Measurements from ENCODE around the gene SLC25A39.

The SLC25A39 gene

DNA sequence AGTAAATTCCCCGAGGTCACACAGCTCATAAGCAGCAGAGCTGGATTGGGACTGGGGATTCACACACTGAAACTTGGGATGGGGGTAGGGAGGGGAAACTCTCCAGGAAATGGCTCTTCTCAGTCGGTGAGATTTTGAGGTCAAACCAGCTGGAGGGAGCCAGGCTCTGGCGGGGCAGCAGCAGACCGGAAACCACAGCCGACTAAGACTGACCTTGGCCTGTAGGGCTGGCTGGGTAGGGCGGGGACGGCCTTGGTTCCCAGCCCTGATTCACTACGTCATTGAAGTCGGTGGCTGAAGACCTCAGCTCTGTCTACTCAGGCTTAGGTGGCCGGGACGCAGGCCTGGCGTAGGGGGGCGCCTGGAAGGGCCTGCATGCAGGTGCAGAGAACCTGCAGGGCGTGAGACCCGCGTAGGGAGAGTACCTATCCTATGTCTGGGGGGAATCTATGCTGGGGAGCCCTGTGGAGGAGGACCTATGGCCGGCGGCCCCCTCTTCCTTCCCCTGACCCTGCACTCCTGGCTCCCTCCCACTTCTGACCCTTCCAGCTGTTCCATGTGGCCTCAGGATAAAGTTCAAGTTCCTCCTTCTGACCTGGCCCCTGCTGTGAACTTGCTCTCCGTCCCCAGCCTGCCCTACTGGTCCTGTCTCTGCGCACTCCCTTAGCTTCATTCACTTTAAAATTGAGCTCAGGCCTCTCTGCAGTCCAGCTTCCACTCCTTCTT, 44.8 kb downstream of the SLC25A39 start:
- H3K79me2 ChIP-seq (ENCODE audit: insufficient read depth, low read length): no peaks in the 10 kb centered on the region
- peaks cover 8% of the 10 kb centered on the region for H3K4me1 ChIP-seq (ENCODE audit: insufficient read depth, low read length, poor library complexity, severe bottlenecking)
- no peaks in the 10 kb centered on the region for H3K36me3 ChIP-seq (ENCODE audit: insufficient read depth, low read length)
- H3K27me3 ChIP-seq (ENCODE audit: insufficient read depth, low read length, poor library complexity, severe bottlenecking): no peaks in the 10 kb centered on the region
- no peaks in the 10 kb centered on the region for H4K20me1 ChIP-seq (ENCODE audit: insufficient read depth, low read length, poor library complexity, severe bottlenecking)
- no peaks in the 10 kb centered on the region for H3K9me3 ChIP-seq (ENCODE audit: insufficient read depth, low read depth, low read length)
- no peak for TF ChIP-seq EZH2phosphoT487 (IDR thresholded peaks at IDR 0.05; ENCODE audit: borderline replicate concordance)
- TF ChIP-seq, protein P1, sequence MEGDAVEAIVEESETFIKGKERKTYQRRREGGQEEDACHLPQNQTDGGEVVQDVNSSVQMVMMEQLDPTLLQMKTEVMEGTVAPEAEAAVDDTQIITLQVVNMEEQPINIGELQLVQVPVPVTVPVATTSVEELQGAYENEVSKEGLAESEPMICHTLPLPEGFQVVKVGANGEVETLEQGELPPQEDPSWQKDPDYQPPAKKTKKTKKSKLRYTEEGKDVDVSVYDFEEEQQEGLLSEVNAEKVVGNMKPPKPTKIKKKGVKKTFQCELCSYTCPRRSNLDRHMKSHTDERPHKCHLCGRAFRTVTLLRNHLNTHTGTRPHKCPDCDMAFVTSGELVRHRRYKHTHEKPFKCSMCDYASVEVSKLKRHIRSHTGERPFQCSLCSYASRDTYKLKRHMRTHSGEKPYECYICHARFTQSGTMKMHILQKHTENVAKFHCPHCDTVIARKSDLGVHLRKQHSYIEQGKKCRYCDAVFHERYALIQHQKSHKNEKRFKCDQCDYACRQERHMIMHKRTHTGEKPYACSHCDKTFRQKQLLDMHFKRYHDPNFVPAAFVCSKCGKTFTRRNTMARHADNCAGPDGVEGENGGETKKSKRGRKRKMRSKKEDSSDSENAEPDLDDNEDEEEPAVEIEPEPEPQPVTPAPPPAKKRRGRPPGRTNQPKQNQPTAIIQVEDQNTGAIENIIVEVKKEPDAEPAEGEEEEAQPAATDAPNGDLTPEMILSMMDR (conservative IDR thresholded peaks at IDR 0.05; ENCODE audit: low read length): no peak
- H3K9ac ChIP-seq (ENCODE audit: low read depth, low read length, poor library complexity, severe bottlenecking): no peak overlapping the region
- no peaks in the 10 kb centered on the region for H3F3A ChIP-seq (ENCODE audit: low read depth)
- peak overlapping the region; percentile 12 for H3K4me3 ChIP-seq (ENCODE audit: low read length, poor library complexity, severe bottlenecking)
- no peak overlapping the region for H2AFZ ChIP-seq (ENCODE audit: low read length)
- H3K9me2 ChIP-seq (replicated peaks; ENCODE audit: low read depth, low read length): no peaks in the 10 kb centered on the region
- peak overlapping the region; percentile 58 for H3K4me2 ChIP-seq (ENCODE audit: low read depth, low read length, poor library complexity, severe bottlenecking)

DNA sequence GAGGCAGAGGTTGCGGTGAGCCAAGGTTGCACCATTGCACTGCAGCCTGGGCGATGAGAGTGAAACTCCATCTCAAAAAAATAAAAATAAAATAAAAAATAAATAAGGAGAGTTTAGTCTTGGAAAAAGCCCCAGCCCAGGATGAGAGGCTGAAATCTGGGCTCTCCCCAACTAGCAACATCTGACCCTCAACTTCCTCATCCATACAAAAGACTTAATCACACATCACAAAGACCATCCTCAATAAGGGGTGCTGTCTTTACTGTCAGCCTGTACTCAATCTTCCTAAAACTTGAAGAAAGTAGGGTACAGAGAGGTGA, 45.3 kb downstream of the SLC25A39 start:
- H2AFZ ChIP-seq (ENCODE audit: low read length): no peak overlapping the region
- H3K4me2 ChIP-seq (ENCODE audit: low read depth, low read length, poor library complexity, severe bottlenecking): peak overlapping the region; percentile 58
- no peaks in the 10 kb centered on the region for H3F3A ChIP-seq (ENCODE audit: low read depth)
- H3K9me3 ChIP-seq (ENCODE audit: insufficient read depth, low read depth, low read length): no peaks in the 10 kb centered on the region
- peak overlapping the region; percentile 12 for H3K4me3 ChIP-seq (ENCODE audit: low read length, poor library complexity, severe bottlenecking)
- no peaks in the 10 kb centered on the region for H3K79me2 ChIP-seq (ENCODE audit: insufficient read depth, low read length)
- no peak for TF ChIP-seq EZH2phosphoT487 (IDR thresholded peaks at IDR 0.05; ENCODE audit: borderline replicate concordance)
- TF ChIP-seq, protein P1 (conservative IDR thresholded peaks at IDR 0.05; ENCODE audit: low read length): no peak
- H3K4me1 ChIP-seq (ENCODE audit: insufficient read depth, low read length, poor library complexity, severe bottlenecking): peaks cover 8% of the 10 kb centered on the region
- no peaks in the 10 kb centered on the region for H4K20me1 ChIP-seq (ENCODE audit: insufficient read depth, low read length, poor library complexity, severe bottlenecking)
- no peaks in the 10 kb centered on the region for H3K9me2 ChIP-seq (replicated peaks; ENCODE audit: low read depth, low read length)
- no peak overlapping the region for H3K9ac ChIP-seq (ENCODE audit: low read depth, low read length, poor library complexity, severe bottlenecking)
- no peaks in the 10 kb centered on the region for H3K36me3 ChIP-seq (ENCODE audit: insufficient read depth, low read length)
- H3K27me3 ChIP-seq (ENCODE audit: insufficient read depth, low read length, poor library complexity, severe bottlenecking): no peaks in the 10 kb centered on the region

DNA sequence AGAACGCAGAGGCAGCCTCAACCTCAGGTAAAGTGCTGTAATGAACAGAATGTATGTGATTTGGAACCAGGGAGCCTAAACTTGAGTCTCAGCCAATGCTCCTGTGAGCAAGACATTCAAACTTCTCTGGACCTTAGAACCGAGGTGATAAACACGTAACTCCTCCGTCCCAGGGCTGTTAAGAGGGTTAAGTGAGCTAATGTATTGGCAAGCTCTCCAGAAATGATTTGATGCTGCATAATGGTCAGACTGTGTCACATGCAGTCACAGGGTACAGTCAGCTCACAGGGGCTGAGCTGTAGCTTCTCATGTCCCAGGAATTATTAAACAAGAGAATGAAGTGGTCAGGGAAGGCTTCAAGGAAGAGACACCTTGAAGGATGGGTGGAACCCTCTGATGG, 46.6 kb downstream of the SLC25A39 start:
- Histone ChIP-seq H3K4me2 (ENCODE audit: low read depth, low read length, poor library complexity, severe bottlenecking) (no peak overlapping the region), H3K36me3 (ENCODE audit: insufficient read depth, low read length) (no peaks in the 10 kb centered on the region), H3K79me2 (ENCODE audit: insufficient read depth, low read length) (no peaks in the 10 kb centered on the region), H3K9me2 (replicated peaks; ENCODE audit: low read depth, low read length) (no peaks in the 10 kb centered on the region), H3K9ac (ENCODE audit: low read depth, low read length, poor library complexity, severe bottlenecking) (no peak overlapping the region), H3K4me3 (ENCODE audit: low read length, poor library complexity, severe bottlenecking) (no peak overlapping the region), H3K27me3 (ENCODE audit: insufficient read depth, low read length, poor library complexity, severe bottlenecking) (no peaks in the 10 kb centered on the region), H4K20me1 (ENCODE audit: insufficient read depth, low read length, poor library complexity, severe bottlenecking) (no peaks in the 10 kb centered on the region), H3K4me1 (ENCODE audit: insufficient read depth, low read length, poor library complexity, severe bottlenecking) (peaks cover 8% of the 10 kb centered on the region), H3K9me3 (ENCODE audit: insufficient read depth, low read depth, low read length) (no peaks in the 10 kb centered on the region), H3F3A (ENCODE audit: low read depth) (no peaks in the 10 kb centered on the region), H2AFZ (ENCODE audit: low read length) (no peak overlapping the region)
- TF ChIP-seq EZH2phosphoT487 (IDR thresholded peaks at IDR 0.05; ENCODE audit: borderline replicate concordance): no peak
- TF ChIP-seq, protein P1 (conservative IDR thresholded peaks at IDR 0.05; ENCODE audit: low read length): no peak

Data from Loucy (cell line).